SU-DHL-6 (cell line): ENCODE measurements around the gene GIPC3.
"Not testable (repeated sequence)": the region's sequence is repeated elsewhere in the genome, so short reads cannot be mapped to it uniquely, and the experiment has no call there.

ENCODE experiments used
- H2AFZ ChIP-seq: fragments of 200-600 bp; sonication (generic); 2 replicates; pipeline ENCODE4 v1.6.1; 2014; ENCODE audit warnings: low read depth, mild to moderate bottlenecking, moderate library complexity, mixed read lengths, antibody characterized with exemption, low read length; ENCODE audit not compliant: severe bottlenecking
- H3F3A ChIP-seq: fragments of 200-600 bp; shearing (Covaris generic); 2 replicates; pipeline ENCODE4 v1.6.0; 2016; ENCODE audit warnings: antibody characterized with exemption, mild to moderate bottlenecking; ENCODE audit not compliant: insufficient read depth
- H3K27ac ChIP-seq: fragments of 200-600 bp; sonication (generic); 2 replicates; pipeline ENCODE4 v1.5.1; 2016; ENCODE audit warnings: low read depth, mild to moderate bottlenecking, low read length, moderate library complexity, mixed read lengths
- H3K27me3 ChIP-seq: fragments of 200-600 bp; sonication (generic), shearing (Covaris generic); 2 replicates; pipeline ENCODE4 v1.6.0; 2014; ENCODE audit warnings: mild to moderate bottlenecking, low read length
- H3K36me3 ChIP-seq: fragments of 200-600 bp; sonication (generic); 2 replicates; pipeline ENCODE4 v1.6.1; 2014; ENCODE audit warnings: mild to moderate bottlenecking, low read length, mixed read lengths
- H3K4me2 ChIP-seq: fragments of 300-600, 200-600 bp; shearing (Covaris generic), sonication (generic); 2 replicates; pipeline ENCODE4 v1.6.0; 2014; ENCODE audit warnings: low read length, low read depth, mild to moderate bottlenecking; ENCODE audit not compliant: poor library complexity, severe bottlenecking
- H3K4me3 ChIP-seq: fragments of 200-600 bp; sonication (generic); 2 replicates; pipeline ENCODE4 v1.5.1; 2014; ENCODE audit warnings: antibody characterized with exemption, low read length, mild to moderate bottlenecking, mixed read lengths; ENCODE audit not compliant: insufficient read depth, poor library complexity, severe bottlenecking
- H3K79me2 ChIP-seq: fragments of 200-600 bp; sonication (generic); 2 replicates; pipeline ENCODE4 v1.6.1; 2014; ENCODE audit warnings: mild to moderate bottlenecking, low read length, moderate library complexity; ENCODE audit not compliant: insufficient read depth
- H3K9ac ChIP-seq: fragments of 200-600 bp; sonication (generic); 2 replicates; pipeline ENCODE4 v1.7.0; 2014; ENCODE audit warnings: mild to moderate bottlenecking, low read length
- H3K9me2 ChIP-seq: fragments of 200-600 bp; sonication (generic); replicated peaks from 2 replicates; pipeline ENCODE4 v1.6.1; 2014; ENCODE audit warnings: low read length; ENCODE audit not compliant: insufficient read depth
- H3K9me3 ChIP-seq: fragments of 200-600 bp; sonication (generic); 2 replicates; pipeline ENCODE4 v1.6.1; 2014; ENCODE audit warnings: low read length, mixed read lengths; ENCODE audit not compliant: insufficient read depth
- H4K20me1 ChIP-seq: fragments of 200-600 bp; sonication (generic); 2 replicates; pipeline ENCODE4 v1.6.1; 2014; ENCODE audit warnings: low read depth, mild to moderate bottlenecking, antibody characterized with exemption, low read length, moderate library complexity, mixed read lengths
- CTCF ChIP-seq: fragments of 200-600 bp; sonication (generic); IDR thresholded peaks from one replicate; pipeline ENCODE4 v1.5.1; 2017; ENCODE audit warnings: antibody characterized with exemption, mild to moderate bottlenecking, low read length, moderate library complexity; ENCODE audit not compliant: insufficient read depth, poor library complexity, severe bottlenecking
- EZH2phosphoT487 ChIP-seq: fragments of 200-600 bp; sonication (generic), shearing (Covaris generic); conservative IDR thresholded peaks from 2 replicates; pipeline ENCODE4 v1.6.1; 2018; ENCODE audit warnings: mild to moderate bottlenecking, antibody characterized with exemption, low read length, moderate library complexity, mixed read lengths

GIPC3 gene

GRCh38 chr19:3627351-3627723 is 42.1 kb downstream of the GIPC3 start:
- H3K27me3 ChIP-seq = no peaks in the 10 kb centered on the region
- peak overlapping the region; percentile 50 for H2AFZ ChIP-seq
- H3F3A ChIP-seq = no peaks in the 10 kb centered on the region
- H3K36me3 ChIP-seq = no peaks in the 10 kb centered on the region
- no peak overlapping the region for H3K27ac ChIP-seq
- H3K79me2 ChIP-seq = peaks cover 28% of the 10 kb centered on the region
- peak overlapping the region; percentile 85 for H3K9ac ChIP-seq
- H3K9me3 ChIP-seq = no peaks in the 10 kb centered on the region
- peak overlapping the region; percentile 46 for H3K4me3 ChIP-seq
- H4K20me1 ChIP-seq = peaks cover 4% of the 10 kb centered on the region; the same call in 1 of the 2 replicates
- H3K9me2 ChIP-seq = no peaks in the 10 kb centered on the region
- TF ChIP-seq EZH2phosphoT487 (no peak), CTCF (no peak)
- H3K4me2 ChIP-seq = peak overlapping the region; percentile 91

- not testable (repeated sequence) for H3K9ac ChIP-seq, H4K20me1 ChIP-seq, H3F3A ChIP-seq, H2AFZ ChIP-seq, H3K27ac ChIP-seq, H3K9me2 ChIP-seq, H3K4me2 ChIP-seq, H3K9me3 ChIP-seq, H3K4me3 ChIP-seq, H3K36me3 ChIP-seq, H3K27me3 ChIP-seq
- H3K79me2 ChIP-seq = peaks cover 25% of the 10 kb centered on the region
Measured at GRCh38 chr19:3628766-3629165, 43.5 kb downstream of the GIPC3 start.

GRCh38 chr19:3631053-3631861 is 46.0 kb downstream of the GIPC3 start:
- no peaks in the 10 kb centered on the region for H3F3A ChIP-seq
- no peak overlapping the region for H3K9ac ChIP-seq

More at GRCh38 chr19:3631053-3631861, 46.0 kb downstream of the GIPC3 start:
- no peak overlapping the region for H3K27ac ChIP-seq
- TF ChIP-seq CTCF (no peak), EZH2phosphoT487 (no peak)
- H3K4me2 ChIP-seq = no peak overlapping the region
- H2AFZ ChIP-seq = no peak overlapping the region
- H3K27me3 ChIP-seq = no peaks in the 10 kb centered on the region
- H3K9me2 ChIP-seq = no peaks in the 10 kb centered on the region
- peaks cover 3% of the 10 kb centered on the region for H3K79me2 ChIP-seq
- no peaks in the 10 kb centered on the region for H4K20me1 ChIP-seq
- no peak overlapping the region for H3K4me3 ChIP-seq
- H3K9me3 ChIP-seq = no peaks in the 10 kb centered on the region
- no peaks in the 10 kb centered on the region for H3K36me3 ChIP-seq
